Heart right ventricle (tissue), 16 donors: Measurements from ENCODE around the gene PALD1. TPM values are rescaled to one million over a fixed set of nuclear protein-coding genes. Genes with fewer than 3 reads are reported as not detected.

Experiments
- ATAC-seq, 8 donors: fragments of 200-7000 bp; cut with Tn5 transposase; one replicate each; pipeline ENCODE4 v1.9.1; 2020; ENCODE audit warnings: mild to moderate bottlenecking in 8 of 8, moderate library complexity in 8 of 8, moderate number of reproducible peaks in 1 of 8
- DNase-seq, 2 donors: peaks; one replicate each; pipeline ENCODE4 v3.0.0-alpha.2; 2020
- H3K27ac ChIP-seq, 10 donors: fragments of 200-600 bp; sonication (generic) in 2 of 10; one replicate each; pipeline versions ENCODE4 v1.5.0 to v1.8.0; 2020 to 2022; ENCODE audit warnings: mild to moderate bottlenecking in 3 of 10
- H3K27me3 ChIP-seq, 7 donors: fragments of 200-600 bp; one replicate each; pipeline ENCODE4 v1.8.0; 2021 to 2022; ENCODE audit warnings: mild to moderate bottlenecking in 2 of 7
- H3K36me3 ChIP-seq, 9 donors: fragments of 200-600 bp; sonication (generic) in 1 of 9; one replicate each; pipeline versions ENCODE4 v1.5.0 to v1.8.0; 2020 to 2022; ENCODE audit warnings: mild to moderate bottlenecking in 2 of 9
- H3K4me1 ChIP-seq, 9 donors: fragments of 200-600 bp; sonication (generic) in 1 of 9; one replicate each; pipeline versions ENCODE4 v1.5.0 to v1.8.0; 2020 to 2022; ENCODE audit warnings: mild to moderate bottlenecking in 4 of 9
- H3K4me3 ChIP-seq, 10 donors: fragments of 200-600 bp; sonication (generic) in 2 of 10; one replicate each; pipeline versions ENCODE4 v1.5.0 to v1.8.0; 2020 to 2022; ENCODE audit warnings: mild to moderate bottlenecking in 7 of 10, moderate library complexity in 2 of 10
- H3K9me3 ChIP-seq, 11 donors: fragments of 200-600 bp in 10 of 11; sonication (generic) in 2 of 11; one replicate each; pipeline versions ENCODE4 v1.5.0 to v1.8.0; 2013 to 2022; ENCODE audit warnings: mild to moderate bottlenecking in 2 of 11, control low read depth in 1 of 11, moderate library complexity in 1 of 11
- WGBS, 2 donors: extraction: QIAGEN DNeasy Blood & Tissue Kit; methylation state at CpG; one replicate each; pipeline ENCODE4 v1.1.7; 2013; ENCODE audit warnings: inconsistent platforms in 1 of 2; 5-methylcytosine and 5-hydroxymethylcytosine counted together
- intact Hi-C, 10 donors: fragments of 100-400 bp; cut with DNase I; formaldehyde crosslinking; loops; one replicate each; pipeline versions ENCODE4 v1.11.1 to v1.14.2; 2022
- polyA plus RNA-seq, 2 donors: library from polyadenylated mRNA; stranded (reverse); fragments of 200-250 nt; gene quantifications; one replicate each; pipeline ENCODE4 v1.2.3, GENCODE V29; 2013
- total RNA-seq, 10 donors: library from RNA; stranded (reverse); fragmentation: NEBNext Ultra II Directional in 3 of 10; extraction: Animal tissue kit (Norgen Biotek cat#: 25700) in 3 of 10; gene quantifications; one replicate each; pipeline versions ENCODE4 v1.2.1 to v1.2.4, GENCODE V29; 2021 to 2023
- TF ChIP-seq, protein P1 (sequence below), 9 donors: fragments of 200-600 bp; sonication (generic) in 2 of 9; IDR thresholded peaks; one replicate each; pipeline versions ENCODE4 v1.5.0 to v1.8.0; 2021 to 2022; ENCODE audit warnings: antibody characterized with exemption in 9 of 9, mild to moderate bottlenecking in 5 of 9, moderate library complexity in 1 of 9
- donor health status: Arrhythmogenic right ventricular cardiomyopathy.
- donor health status: ischemic (EF 13 %, LVEDD 7.1; RV severe dilation, severe dysfunction).
- donor health status: healthy with polysubstance abuse.
- donor health status: DM: no; HTN: yes; CAD: no.
- donor health status: DM: no; HTN: no; CAD: no.
- donor health status: ischemic (EF 25% LVEDD 6.9; RV normal size, moderate dysfunction).
- donor health status: ischemic (EF 25% LVEDD 5.7; RV mildly dilated, moderate dysfunction).
- donor health status: healthy.
- donor health status: DM: yes; HTN: yes; CAD: no.
- donor health status: Ischemic cardiomyopathy.
- donor health status: ischemic (EF 35%, LVEDD 5.7; RV mildly dilated, moderate dysfunction).
- donor health status: nonischemic (EF 11% LVEDD 7.7; RV severe dilation, severe dysfunction).
- donor health status: DM: yes; HTN: yes; CAD: no.
- donor health status: PGD.
- donor health status: ischemic (EF 29% LVEDD 5.4; RV normal size, mild dysfunction).
- donor health status: nonischemic (EF 23%, LVEDD 6.1; RV moderate dilation, normal function).

Gene PALD1
- total and polyA plus RNA-seq, 12 donors, result 4.1 to 10.3 (median 5.9) TPM

GRCh38 chr10:70552586-70552985 is 74.0 kb downstream of the PALD1 start:
- DNase-seq (no peak), ATAC-seq (no peak)
- no peaks in the 10 kb centered on the region for H3K27me3 ChIP-seq
- H3K36me3 ChIP-seq, result peaks cover 0 to 63% (median 0%) of the 10 kb centered on the region in 9 donors
- H3K27ac ChIP-seq, result no peak overlapping the region
- intact Hi-C loops, result loop anchor here in 8 of 10 donors (5.0 to 10.0 kb wide), 4 partner anchors 120 to 330 kb away; partner anchors contain the start of gene ADAMTS14 (in 4 of the 8)
- H3K4me1 ChIP-seq, result peaks cover 0 to 18% (median 0%) of the 10 kb centered on the region in 9 donors
- TF ChIP-seq, protein P1, sequence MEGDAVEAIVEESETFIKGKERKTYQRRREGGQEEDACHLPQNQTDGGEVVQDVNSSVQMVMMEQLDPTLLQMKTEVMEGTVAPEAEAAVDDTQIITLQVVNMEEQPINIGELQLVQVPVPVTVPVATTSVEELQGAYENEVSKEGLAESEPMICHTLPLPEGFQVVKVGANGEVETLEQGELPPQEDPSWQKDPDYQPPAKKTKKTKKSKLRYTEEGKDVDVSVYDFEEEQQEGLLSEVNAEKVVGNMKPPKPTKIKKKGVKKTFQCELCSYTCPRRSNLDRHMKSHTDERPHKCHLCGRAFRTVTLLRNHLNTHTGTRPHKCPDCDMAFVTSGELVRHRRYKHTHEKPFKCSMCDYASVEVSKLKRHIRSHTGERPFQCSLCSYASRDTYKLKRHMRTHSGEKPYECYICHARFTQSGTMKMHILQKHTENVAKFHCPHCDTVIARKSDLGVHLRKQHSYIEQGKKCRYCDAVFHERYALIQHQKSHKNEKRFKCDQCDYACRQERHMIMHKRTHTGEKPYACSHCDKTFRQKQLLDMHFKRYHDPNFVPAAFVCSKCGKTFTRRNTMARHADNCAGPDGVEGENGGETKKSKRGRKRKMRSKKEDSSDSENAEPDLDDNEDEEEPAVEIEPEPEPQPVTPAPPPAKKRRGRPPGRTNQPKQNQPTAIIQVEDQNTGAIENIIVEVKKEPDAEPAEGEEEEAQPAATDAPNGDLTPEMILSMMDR (IDR thresholded peaks at IDR 0.05), result no peak
- H3K9me3 ChIP-seq, result no peaks in the 10 kb centered on the region
- 79 to 83% methylated on average over 6 of the region's 6 CpGs for WGBS, 2 donors
- H3K4me3 ChIP-seq, result no peak overlapping the region

DNA sequence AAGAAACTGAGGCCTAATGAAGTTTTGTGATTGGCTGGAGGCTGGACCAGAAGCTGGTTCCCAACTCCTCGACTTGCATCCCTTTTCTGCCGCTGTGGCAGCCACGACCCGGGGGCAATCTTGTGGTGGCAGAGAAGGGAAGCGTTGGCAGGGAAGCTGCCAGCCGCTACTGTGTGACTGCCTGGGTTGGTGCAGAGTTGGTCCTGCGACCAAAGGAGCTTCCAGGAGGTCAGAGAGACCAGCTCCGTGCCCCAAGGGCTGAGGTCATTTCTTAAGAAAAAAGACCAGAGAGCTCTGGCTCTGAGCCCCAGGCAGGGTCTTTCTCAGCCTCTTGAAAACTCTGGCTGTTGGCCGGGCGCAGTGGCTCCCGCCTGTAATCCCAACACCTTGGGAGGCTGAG is 76.8 kb downstream of the PALD1 start:
- Histone ChIP-seq H3K36me3 (peaks cover 0 to 42% (median 0%) of the 10 kb centered on the region in 9 donors), H3K9me3 (no peaks in the 10 kb centered on the region), H3K4me3 (no peak overlapping the region), H3K27me3 (no peaks in the 10 kb centered on the region), H3K4me1 (peaks cover 6 to 35% (median 22%) of the 10 kb centered on the region in 9 donors), H3K27ac (no peak overlapping the region)
- DNase-seq (no peak), ATAC-seq (no peak)
- WGBS, 2 donors, result 87 to 89% methylated on average over 11 of the region's 11 CpGs
- intact Hi-C loops, result loop anchor here in 4 of 10 donors (5.0 to 10.0 kb wide), 2 partner anchors 117 to 119 kb away; partner anchors contain the start of gene ADAMTS14 (in 4 of the 4)
- TF ChIP-seq, protein P1 (IDR thresholded peaks at IDR 0.05), result no peak

- Histone ChIP-seq H3K27ac (no peak overlapping the region), H3K4me3 (no peak overlapping the region), H3K9me3 (no peaks in the 10 kb centered on the region), H3K4me1 (peaks cover 7 to 44% (median 38%) of the 10 kb centered on the region in 9 donors), H3K36me3 (peaks cover 0 to 23% (median 0%) of the 10 kb centered on the region in 9 donors), H3K27me3 (no peaks in the 10 kb centered on the region)
- DNase-seq (no peak), ATAC-seq (no peak)
- TF ChIP-seq, protein P1 (IDR thresholded peaks at IDR 0.05), result no peak
- WGBS, 2 donors, result 96 to 98% methylated on average over 11 of the region's 11 CpGs
- intact Hi-C loops, result loop anchor here in 4 of 10 donors (5.0 to 10.0 kb wide), 2 partner anchors 115 to 118 kb away; partner anchors contain the start of gene ADAMTS14 (in 4 of the 4)
Observed at GRCh38 chr10:70557086-70557845, 78.7 kb downstream of the PALD1 start.

DNA sequence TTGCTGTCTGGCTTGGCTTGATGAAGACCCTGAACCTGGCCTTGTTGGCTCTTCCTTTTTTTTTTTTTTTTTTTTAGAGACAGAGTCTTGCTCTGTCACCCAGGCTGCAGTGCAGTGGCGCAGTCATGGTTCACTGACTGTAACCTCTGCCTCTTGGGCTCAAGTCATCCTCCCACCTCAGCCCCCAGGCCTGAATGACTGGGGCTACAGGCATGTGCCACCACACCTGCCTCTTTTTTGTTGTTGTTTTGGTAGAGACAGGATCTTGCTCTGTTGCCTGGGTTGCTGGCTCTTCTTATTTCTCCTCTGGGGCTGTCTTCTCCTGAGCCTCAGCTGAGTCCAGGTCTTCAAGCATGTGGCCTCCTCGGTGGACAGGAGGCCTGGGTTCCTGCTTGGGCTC is 79.3 kb downstream of the PALD1 start:
- H3K27me3 ChIP-seq, result no peaks in the 10 kb centered on the region
- H3K4me3 ChIP-seq, result no peak overlapping the region
- peaks cover 0 to 17% (median 0%) of the 10 kb centered on the region in 9 donors for H3K36me3 ChIP-seq
- TF ChIP-seq, protein P1 (IDR thresholded peaks at IDR 0.05), result no peak
- DNase-seq, result no peak
- no peak for ATAC-seq
- H3K4me1 ChIP-seq, result peaks cover 7 to 46% (median 39%) of the 10 kb centered on the region in 9 donors
- no peaks in the 10 kb centered on the region for H3K9me3 ChIP-seq
- intact Hi-C loops, result loop anchor here in 5 of 10 donors (2.0 to 10.0 kb wide), 3 partner anchors 114 to 201 kb away; partner anchors contain the start of gene ADAMTS14 (in 4 of the 5)
- WGBS, 2 donors, result 48 to 60% methylated on average over 2 of the region's 2 CpGs
- no peak overlapping the region for H3K27ac ChIP-seq
